HL-60/S4 (cell line): ENCODE data around the gene SLC29A3.

Source experiments
- in situ Hi-C: fragments of 300-500 bp; cut with MboI; formaldehyde crosslinking; loops from 2 replicates; pipeline ENCODE4 v1.14.3; 2022; ENCODE audit warnings: low sequenced_read_pairs

The SLC29A3 gene

DNA sequence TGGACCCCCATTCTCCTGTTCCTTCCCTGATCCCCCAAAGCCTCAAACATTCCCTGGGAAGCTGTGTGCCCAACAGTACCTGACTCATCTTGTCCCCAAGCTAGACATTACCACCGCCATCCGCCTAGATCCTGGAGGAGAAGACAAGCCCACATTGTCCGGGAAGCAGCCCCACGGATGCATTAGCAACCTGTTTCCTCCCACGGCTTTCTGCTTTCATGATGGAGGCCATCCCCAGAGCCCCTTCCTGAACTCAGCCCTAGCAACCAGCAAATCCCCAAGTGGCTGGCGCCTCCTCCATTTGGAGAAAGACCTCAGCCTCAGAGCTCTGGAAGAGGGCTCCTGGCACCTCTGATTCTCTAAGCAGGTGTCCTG lies 2.3 kb upstream of the SLC29A3 start:
- in situ Hi-C loops: loop anchor here (5.0 to 10.0 kb wide), 3 partner anchors 66 to 498 kb away; no protein-coding TSS in a partner anchor

DNA sequence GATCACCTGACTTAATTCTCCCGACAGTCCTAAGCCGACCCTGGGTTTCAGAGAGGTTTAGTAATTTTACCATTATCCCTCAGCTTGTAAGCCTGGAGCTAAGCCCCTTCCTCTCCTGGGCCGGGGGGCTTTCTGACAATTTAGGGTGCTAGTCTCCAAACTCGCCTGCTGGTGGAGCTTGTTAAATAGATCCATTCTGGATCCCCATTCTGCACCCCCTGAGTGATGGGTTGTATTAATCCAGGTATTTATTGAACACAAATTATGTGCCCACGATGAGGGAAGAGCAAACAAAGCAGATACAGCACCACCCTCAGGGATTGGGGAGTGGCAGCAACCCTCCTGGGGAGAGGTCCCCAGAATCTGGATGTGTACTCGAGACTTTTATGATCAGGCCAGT lies 1.3 kb upstream of the SLC29A3 start:
- in situ Hi-C loops: loop anchor here (5.0 to 10.0 kb wide), 3 partner anchors 65 to 497 kb away; no protein-coding TSS in a partner anchor

DNA sequence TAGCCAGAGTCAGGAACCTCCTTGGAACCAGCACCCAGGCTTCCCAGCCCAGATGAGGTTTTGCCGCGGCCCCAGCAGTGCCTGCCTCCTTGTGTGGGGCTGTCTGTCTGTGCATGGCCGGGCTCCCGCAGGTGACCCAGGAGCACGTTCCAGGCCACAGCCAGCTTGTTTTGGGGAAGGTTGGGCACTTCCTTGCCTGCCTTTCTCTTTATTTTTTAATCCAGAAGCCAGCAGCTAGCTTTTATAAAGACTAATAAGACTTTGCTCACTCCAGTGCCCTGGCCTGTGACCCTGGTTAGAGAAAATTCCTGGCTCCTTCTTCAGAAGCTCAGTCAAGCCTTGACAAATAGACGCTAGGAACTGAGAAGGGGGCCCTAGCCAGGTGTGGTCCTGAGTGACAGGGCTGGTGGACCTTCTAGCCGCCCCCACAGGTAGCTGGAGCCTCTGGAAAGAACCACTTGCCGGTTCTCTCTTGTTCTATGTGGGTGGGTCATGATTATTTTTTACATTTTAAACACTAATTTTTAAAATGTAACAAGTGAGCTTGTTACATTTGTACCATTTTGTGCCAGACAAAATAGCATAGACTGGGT lies 837 bp downstream of the SLC29A3 start:
- in situ Hi-C loops: loop anchor here (5.0 to 10.0 kb wide), 4 partner anchors 62 to 495 kb away; no protein-coding TSS in a partner anchor

DNA sequence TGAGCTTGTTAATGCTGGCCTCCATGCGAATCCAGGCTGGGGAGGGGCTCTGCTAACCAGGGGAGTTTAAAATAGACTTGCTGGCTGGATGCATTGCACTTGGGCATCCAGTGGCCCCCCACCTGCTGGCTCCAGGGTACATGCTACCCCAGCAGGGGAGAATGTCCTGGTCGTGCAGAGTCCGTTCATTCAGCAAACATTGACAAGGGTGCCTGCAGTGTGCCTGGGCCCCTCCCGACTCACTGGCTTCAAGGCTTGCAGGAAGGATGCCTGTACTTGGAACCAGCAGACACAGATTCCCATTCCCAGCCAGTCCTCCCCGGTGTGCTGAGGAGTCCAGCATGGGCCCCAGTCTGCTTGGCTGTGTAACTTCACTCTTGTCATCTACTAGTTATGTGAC lies 1.5 kb downstream of the SLC29A3 start:
- in situ Hi-C loops: loop anchor here (5.0 kb wide), 1 partner anchor 392 kb away; no protein-coding TSS in a partner anchor

DNA sequence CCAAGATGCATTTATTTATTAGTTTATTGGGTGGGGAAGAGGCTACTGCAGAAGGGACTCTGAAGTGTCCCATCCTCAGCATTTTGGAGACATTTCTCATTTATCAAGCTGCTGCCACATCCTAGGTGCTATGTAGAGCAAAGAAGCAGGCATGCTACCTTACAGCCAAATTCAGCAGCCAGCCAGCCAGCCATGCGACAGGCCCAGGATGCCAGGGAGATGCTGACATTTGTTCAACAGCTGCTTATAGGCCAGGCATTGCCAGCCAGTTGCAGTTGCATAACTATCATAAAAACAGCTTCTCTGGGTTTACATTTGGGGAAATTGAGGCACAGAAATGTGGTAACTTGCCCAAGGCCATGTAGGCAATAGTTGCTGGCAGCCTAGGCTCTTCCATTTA lies 2.3 kb downstream of the SLC29A3 start:
- in situ Hi-C loops: loop anchor here (5.0 kb wide), 1 partner anchor 391 kb away; no protein-coding TSS in a partner anchor

DNA sequence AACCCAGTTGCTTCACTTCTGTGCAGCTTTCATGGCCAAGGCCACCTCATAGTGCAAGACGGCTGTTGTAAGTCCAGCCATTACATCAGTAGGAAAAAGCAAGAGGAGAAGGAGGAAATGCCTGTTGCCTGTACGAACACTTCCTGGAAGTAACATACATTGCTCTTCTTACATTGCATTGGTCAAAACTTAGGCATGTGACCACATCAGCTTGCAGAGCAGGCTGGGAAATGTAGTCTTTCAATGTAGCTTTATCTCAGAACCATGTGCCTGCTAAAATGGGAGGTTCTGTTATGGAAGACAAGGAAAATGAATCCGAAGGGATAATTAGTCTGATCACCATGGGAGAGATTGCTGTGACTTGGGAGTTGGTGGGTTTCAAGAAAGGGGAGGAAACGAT lies 4.3 kb downstream of the SLC29A3 start:
- in situ Hi-C loops: loop anchor here (5.0 kb wide), 1 partner anchor 389 kb away; no protein-coding TSS in a partner anchor

DNA sequence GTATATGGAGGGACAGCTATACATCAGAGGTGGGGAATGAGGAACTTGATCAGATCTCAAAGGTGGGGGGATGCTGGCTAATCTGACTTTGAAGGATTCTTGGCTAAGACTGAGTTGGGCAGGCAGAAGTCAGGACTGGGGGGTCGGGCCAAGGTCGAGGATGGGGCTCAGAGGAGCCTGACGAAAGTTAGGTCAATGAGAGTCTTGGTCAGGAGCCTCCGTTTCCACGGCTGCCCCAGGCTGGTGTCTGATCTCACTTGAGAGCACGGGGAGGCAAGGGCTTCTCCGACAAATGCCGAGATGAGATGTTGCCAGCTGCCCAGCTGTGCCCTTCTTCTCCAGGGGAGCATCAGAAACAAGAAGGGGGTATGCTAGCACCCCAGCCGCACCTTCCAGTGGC lies 5.7 kb downstream of the SLC29A3 start:
- in situ Hi-C loops: loop anchor here (5.0 kb wide), 1 partner anchor 388 kb away; no protein-coding TSS in a partner anchor

DNA sequence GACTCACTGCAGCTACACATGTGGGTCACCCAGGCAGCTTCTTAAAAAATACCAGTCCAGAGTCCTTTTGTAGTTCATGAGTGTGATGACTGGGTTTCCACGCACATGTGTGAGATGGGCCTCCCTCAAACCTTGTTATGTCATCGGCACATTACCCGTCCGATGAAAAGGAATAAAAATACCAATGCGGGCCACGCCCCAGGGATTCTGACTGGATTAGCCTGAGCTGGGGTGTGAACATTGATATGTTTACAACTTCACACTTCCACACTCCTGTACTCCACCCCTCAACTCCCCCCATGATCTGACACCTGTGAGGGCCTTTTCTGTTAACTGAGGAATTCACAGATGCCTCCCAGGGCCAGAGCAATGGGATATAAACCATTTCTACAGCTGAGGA lies 6.2 kb downstream of the SLC29A3 start:
- in situ Hi-C loops: no loop called here

DNA sequence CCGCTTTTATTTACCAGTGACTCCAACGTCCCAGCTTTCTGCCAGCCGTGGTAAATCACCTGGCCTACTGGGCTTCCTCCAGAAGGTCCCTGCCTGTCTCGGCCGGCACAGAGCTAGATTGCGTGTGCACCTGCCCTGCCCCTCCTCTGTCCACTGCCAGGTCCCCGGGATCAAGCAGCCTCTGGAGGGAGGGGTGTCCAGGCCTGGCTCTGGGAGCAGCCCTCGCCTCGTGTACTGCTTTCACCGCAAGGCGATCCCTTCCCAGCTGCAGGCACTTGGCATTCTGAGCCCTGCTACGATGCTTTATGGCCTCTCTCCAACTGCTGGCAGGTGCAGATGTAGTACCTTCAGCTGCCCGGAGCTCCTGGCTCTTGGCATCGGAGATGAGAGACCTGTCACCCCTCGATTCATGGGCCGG lies 7.4 kb downstream of the SLC29A3 start:
- in situ Hi-C loops: no loop called here

DNA sequence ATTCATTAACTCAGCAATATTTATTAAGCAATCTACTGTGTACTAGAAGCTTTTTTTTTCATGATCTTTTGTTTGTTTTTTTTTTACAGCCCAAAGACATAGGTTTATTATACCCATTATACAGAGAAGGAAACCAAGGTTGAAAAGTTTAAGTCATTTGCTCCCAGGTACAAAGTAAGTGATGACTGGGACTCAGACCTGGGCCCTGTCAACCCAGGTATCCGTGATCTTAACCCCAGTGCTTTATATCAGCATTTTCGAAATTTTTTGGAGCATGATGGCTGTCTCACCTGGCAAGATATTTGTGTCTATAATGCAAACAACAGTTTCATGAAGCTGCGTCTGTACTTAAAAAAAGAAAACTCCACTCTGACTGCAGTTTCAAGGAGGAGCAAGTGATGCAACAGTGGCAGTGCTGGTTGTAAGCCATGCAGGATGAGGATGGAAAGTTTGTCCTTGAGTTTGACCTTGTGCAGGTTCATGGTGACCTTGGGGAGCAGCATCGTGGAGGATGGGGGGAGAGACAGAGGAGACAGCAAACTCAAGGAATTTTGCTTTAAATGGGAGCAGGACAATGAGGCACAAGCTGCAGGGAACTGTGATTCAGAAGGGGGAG lies 11.8 kb downstream of the SLC29A3 start:
- in situ Hi-C loops: no loop called here

DNA sequence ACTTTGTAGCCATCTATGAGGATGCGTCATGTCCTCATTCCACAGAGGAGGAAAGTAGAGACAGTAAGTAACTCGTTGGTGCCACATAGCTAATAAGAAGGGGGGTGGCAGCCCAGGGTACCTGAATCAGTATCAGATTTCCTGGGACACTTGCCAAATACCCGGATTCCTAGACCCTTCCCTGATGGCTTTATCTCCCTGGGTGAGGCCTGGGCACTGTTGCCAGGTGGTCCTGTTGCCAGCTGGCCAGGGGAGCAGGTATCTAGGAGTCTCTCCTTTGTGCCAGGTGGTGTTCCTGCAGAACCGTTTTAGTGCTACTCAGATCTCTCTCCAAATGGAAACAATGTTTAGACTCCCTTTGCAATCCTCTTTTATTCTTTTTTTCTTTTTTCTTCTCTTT lies 12.7 kb downstream of the SLC29A3 start:
- in situ Hi-C loops: no loop called here

DNA sequence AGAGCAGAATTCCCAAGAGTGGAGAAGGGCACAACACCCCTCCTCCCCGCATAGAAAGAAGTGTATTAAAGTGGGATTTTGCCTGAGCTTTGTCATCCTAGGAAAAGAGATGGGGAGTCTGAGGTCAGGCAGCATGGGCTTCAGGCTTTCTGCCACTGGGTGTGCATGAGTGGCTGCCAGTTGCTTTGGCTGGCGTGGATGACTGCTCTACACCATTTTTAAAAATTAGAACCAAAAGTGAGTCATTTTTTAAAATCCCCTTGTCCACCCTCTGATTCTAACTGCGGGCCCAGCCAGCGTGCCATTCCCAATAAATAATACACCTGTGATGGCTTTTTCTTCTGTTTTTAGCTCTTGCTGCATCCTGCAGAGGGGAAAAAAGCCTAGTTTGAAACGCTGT lies 13.4 kb downstream of the SLC29A3 start:
- in situ Hi-C loops: no loop called here

DNA sequence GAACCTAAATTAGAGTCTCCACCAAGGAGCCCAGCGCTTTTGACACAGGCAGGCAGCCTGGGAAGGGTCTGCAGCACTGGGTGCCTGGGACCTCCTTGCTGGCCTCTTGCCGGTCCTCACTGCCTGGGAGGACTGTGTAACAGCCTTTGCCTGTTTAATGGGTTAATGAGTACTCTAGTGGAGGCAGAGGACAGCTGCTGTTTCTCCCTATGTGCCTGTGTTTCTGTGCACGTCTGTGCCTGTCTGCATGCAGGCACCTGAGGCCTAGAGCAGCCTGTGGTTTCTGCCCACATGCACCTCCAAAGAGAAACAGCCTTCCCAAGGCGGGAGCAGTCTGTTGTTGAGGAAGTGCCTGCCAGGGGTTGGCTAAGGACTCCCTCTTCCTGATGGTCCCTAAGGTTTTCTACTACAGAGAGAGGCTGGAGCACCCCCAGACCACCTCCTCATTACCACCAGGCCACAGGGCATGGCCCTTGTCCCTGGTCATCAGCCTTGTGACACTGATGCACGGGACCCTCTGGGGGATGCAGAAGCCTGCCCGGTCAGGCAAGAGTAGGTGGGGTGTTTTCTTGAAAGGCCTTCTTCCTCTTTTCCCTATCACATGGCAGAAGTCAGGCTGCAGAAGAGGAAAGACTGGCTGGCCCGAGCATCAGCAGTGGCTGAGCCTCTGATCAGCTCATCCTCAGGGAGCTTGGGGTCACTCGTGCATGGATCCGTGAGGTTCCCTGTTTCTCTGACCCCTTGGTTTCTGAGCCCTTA lies 14.2 kb downstream of the SLC29A3 start:
- in situ Hi-C loops: no loop called here

DNA sequence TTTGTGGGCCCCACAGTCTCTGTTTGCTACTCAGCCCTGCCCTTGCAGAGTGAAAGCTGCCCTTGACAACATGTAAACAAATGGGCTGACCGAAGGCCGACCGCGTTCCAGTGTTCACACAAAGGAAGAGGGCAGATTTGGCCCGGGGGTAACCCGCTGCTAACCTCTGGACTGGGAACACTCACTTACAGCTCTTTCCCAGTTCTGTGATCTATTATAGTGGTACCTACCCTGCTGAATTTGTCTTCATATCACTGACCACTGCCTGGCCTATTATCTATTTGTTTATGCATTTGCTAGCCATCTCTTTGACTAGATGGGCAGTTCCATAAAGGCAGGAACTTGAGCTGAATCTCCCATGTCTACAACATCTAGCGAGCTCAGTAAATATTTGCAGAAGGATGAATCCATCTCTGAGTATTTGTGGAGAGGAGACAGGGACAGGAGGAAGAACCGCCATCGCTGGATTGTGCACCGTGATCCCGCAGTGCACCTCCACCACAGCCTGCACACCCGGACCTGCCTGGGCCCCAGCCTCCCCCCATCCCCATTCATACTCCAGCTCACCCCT lies 15.2 kb downstream of the SLC29A3 start:
- in situ Hi-C loops: no loop called here

DNA sequence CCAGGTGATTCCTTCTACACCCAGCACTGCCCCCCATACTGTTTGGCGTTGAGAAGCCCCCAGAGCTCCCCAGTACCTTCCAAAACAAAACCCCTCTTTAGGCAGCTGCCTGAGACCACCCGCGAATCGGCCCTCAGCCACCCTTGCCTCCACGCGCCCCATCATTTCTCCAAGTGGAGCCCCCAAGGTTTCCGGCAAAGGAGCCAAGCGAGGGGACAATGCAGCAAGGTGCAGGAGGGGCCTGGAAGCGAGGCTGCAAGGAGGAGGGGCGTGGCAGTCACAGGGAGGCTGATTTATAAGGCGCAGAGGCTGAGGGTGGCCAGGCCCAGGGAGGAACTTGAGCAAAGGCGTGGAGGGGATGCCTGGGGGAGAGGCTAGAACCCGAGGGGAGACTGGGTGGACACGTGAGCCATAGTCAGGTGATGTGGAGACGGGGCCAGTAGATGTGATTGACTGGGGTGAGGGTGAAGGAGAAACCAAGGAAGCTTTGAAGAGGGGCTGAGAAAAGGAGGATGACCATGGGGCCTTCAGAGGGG lies 16.2 kb downstream of the SLC29A3 start:
- in situ Hi-C loops: no loop called here

DNA sequence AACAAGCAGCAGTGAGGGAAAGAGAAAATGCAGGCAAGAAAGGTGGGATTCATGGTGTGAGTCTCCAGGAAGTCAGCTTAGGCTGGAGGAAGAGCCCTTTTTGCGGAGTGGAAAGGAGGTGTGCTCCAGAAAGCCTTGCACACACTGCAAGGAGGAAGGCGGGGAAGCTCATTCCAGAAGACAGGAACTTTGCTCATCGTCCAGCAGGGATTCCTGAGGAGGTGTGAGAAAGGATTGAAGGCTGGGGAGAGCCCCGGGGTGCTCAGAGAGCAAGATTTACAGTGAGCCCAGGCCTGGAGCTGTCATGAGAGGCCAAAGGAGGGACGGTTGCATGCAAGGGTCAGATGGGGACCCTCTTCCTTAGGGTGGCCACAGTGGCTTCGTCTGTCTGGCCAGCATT lies 17.6 kb downstream of the SLC29A3 start:
- in situ Hi-C loops: no loop called here

DNA sequence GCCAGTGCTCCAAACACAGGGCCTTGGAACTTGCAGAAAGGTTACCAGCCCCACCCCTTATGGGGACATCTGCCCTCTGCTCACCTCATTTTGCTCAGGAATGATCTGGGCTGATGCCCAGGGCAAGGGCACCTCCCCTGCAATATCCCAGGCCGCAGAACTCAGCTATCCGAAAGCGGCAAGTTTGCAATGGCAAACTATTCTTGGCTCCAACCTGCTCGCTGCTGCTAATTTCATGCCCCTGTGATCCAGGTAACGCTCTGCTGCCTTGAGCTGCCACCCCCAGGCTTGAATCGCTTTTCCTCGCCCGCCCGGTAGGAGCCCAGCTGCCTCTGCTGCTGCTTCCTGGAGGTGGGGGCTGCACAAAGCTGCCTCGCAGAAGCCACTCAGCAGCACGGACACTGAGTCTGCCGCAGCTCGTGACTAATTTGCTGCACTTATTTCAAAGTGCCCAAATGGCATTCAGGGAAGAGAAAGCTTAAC lies 18.2 kb downstream of the SLC29A3 start:
- in situ Hi-C loops: no loop called here

DNA sequence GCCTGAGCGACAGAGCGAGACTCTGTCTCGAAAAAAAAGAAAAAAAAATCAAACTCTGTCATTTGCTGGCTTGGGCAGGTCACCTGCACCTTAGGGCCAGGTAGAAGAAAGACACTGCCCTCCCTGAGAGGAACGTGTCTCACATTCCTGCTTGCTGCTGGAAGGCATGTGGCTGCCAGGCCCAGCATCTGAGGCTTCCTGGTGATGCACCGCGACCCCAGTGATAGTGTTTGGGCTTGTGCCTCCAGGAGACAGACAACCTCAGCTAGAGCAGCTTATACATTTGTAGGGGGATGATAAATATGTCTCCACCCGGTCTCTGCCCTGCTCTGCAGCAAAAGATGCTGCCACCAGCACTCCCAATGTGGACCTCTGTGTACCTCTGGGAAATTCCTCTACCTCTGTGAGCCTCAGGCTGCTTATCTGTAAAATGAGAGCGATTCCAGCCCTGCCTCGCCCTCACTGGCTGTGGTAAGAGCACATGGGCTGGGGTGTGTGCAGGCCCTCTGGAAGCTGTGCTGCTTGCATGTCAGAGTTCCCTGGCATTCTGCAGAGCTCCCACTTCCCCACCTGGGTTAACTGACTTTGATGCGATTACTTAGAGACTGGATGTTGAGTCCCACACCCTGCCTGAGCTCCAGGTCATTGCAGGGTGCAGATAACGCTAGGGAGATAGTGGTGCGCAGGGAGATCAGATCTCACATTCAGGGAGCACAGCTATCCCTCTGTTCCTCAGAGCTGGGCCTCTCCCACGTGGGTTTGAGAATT lies 19.9 kb downstream of the SLC29A3 start:
- in situ Hi-C loops: no loop called here

DNA sequence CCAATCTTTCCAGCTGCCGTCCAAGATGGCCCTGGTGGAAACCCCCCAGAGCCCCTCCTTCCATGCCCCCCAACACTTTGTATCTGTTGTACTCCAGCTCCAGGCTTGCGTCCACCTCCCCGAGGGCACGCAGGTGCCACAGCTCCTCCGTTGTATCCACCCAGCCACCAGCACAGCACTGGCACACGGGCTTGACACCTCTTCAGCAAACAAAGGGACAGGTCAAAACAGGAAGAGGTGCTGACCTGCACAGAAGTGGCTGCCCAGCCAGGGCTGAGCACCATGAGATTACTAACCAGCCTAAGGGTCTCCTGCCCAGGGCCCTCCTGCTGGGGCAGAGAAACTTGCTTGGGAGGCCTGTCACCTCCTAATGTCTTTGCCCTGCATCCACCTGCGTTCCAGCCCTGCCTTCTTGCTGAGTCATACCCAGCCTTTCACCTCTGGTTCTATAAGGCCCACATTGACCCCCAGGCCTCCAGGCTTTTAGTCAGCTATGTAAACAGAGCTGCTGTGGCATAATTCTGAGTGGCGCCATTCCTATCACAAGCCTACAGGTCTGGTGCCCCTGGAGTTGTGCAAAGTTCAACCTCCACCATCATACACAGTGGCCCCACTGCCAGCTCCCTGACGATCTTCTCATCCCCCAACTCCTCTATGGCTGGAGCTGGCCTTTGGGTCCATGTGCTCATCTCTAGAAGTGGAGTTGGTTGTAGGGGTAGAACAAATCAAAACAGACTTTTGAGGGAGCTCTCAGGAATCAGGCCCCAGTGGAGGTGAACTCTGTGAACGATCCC lies 20.9 kb downstream of the SLC29A3 start:
- in situ Hi-C loops: no loop called here
